Neural progenitor cell (in vitro differentiated cells): Measurements from ENCODE around the gene SLC35F2.

Source experiments
- CTCF ChIP-seq: fragments of 200-600 bp; sonication (generic); IDR thresholded peaks from 2 replicates; pipeline ENCODE4 v1.5.1; 2017; ENCODE audit warnings: antibody characterized with exemption, mild to moderate bottlenecking
- EZH2phosphoT487 ChIP-seq: fragments of 200-600 bp; sonication (generic); IDR thresholded peaks from 2 replicates; pipeline ENCODE4 v1.6.1; 2017; ENCODE audit warnings: antibody characterized with exemption

DNA sequence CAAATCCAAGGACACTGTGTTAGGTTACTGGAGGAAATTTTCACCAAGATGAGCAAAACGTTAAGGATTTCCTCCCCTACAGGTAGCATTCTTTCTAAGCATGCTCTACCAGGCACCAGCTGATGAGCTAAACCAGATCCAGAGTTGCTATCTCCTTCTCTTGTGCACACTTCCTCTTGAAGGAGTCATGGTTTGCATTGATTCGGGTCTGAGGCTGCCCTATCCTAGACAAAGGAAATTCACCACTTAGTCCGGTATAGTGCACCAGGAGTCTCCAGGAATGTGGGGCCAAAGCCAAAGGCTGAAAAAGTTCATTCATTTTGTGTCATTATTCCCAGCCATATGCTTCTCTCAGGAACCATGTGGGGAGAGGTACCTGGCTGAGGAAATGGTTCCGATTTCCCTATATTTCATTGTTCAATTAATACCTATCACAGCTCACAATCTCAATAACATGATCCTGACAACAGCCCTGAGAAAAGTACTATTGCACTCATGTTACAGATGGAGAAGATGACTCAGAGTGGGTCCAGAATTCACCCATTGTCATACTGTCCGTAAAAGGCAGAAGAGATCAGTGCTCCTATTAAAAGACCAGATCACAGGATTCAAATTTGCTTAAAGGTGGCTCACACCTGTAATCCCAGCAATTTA, 39.1 kb downstream of the SLC35F2 start:
- TF ChIP-seq CTCF (no peak), EZH2phosphoT487 (no peak)
